ENCODE data around the gene NAXE. TPM values are rescaled to one million over a fixed set of nuclear protein-coding genes. Genes with fewer than 3 reads are reported as not detected.
"Not testable (repeated sequence)": the region's sequence is repeated elsewhere in the genome, so short reads cannot be mapped to it uniquely, and the experiment has no call there.

The NAXE gene
- total RNA-seq, 1 donor from 2014 or later, result 85.3 TPM

DNA sequence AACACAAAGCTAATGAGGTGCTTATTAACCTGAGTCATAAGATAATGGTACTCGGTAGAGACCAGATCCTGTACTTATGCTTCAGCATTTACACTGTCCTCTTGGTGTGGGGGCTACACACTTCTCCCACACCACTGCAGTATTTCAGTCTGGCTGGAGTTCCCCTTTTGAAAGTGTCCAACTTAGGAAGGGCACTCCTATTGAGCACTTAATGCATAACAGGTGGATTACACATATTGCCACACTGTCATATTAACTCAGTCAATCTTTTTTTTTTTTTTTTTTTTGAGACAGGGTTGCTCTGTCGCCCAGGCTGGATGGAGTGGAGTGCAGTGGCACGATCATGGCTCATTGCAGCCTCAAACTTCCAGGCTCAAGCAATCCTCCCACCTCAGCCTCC lies 8.2 kb downstream of the NAXE start:
- H3K27ac ChIP-seq, result no peak overlapping the region
- DNase-seq (ENCODE audit: low spot score in 2 of 2), result no peak
- TF ChIP-seq, protein P1, sequence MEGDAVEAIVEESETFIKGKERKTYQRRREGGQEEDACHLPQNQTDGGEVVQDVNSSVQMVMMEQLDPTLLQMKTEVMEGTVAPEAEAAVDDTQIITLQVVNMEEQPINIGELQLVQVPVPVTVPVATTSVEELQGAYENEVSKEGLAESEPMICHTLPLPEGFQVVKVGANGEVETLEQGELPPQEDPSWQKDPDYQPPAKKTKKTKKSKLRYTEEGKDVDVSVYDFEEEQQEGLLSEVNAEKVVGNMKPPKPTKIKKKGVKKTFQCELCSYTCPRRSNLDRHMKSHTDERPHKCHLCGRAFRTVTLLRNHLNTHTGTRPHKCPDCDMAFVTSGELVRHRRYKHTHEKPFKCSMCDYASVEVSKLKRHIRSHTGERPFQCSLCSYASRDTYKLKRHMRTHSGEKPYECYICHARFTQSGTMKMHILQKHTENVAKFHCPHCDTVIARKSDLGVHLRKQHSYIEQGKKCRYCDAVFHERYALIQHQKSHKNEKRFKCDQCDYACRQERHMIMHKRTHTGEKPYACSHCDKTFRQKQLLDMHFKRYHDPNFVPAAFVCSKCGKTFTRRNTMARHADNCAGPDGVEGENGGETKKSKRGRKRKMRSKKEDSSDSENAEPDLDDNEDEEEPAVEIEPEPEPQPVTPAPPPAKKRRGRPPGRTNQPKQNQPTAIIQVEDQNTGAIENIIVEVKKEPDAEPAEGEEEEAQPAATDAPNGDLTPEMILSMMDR (IDR thresholded peaks at IDR 0.05), result no peak
- no peaks in the 10 kb centered on the region for H3K27me3 ChIP-seq
- H3K9me3 ChIP-seq, result no peaks in the 10 kb centered on the region
- H3K4me1 ChIP-seq, result peaks cover 6 to 13% of the 10 kb centered on the region in 2 donors
- no peak overlapping the region for H3K4me3 ChIP-seq
- intact Hi-C loops (cut with DNase I), result loop anchor here (2.0 kb wide), 1 partner anchor 143 kb away; no protein-coding TSS in a partner anchor
- H3K36me3 ChIP-seq, result peaks cover 0 to 32% of the 10 kb centered on the region in 2 donors

GRCh38 chr1:156600733-156601121 lies 9.2 kb downstream of the NAXE start:
- intact Hi-C loops (cut with DNase I), result loop anchor here (2.0 kb wide), 1 partner anchor 144 kb away; no protein-coding TSS in a partner anchor
- Histone ChIP-seq H3K4me1 (peaks cover 6 to 13% of the 10 kb centered on the region in 2 donors), H3K36me3 (peaks cover 0 to 25% of the 10 kb centered on the region in 2 donors), H3K9me3 (no peaks in the 10 kb centered on the region), H3K4me3 (peak overlapping the region; percentile 66 to 83), H3K27me3 (no peaks in the 10 kb centered on the region), H3K27ac (peak overlapping the region; percentile 77 to 83)
- DNase-seq (ENCODE audit: low spot score in 2 of 2), result no peak
- TF ChIP-seq, protein P1 (IDR thresholded peaks at IDR 0.05), result no peak

- Histone ChIP-seq H3K4me1 (peaks cover 6 to 13% of the 10 kb centered on the region in 2 donors), H3K4me3 (peak within 1 kb of the TSS; percentile 66 to 83), H3K36me3 (peaks cover 0 to 20% of the 10 kb centered on the region in 2 donors), H3K9me3 (no peaks in the 10 kb centered on the region), H3K27ac (peak within 1 kb of the TSS; percentile 77 to 83), H3K27me3 (no peaks in the 10 kb centered on the region)
- DNase-seq (ENCODE audit: low spot score in 2 of 2), result peak; percentile 36 to 91
- TF ChIP-seq, protein P1 (IDR thresholded peaks at IDR 0.05), result peak in 1 of 3 experiments; percentile 12
- intact Hi-C loops (cut with DNase I), result loop anchor here (2.0 kb wide), 1 partner anchor 144 kb away; no protein-coding TSS in a partner anchor
Measured at GRCh38 chr1:156601122-156601830, 9.7 kb downstream of the NAXE start, which contains the start of gene GPATCH4. Gene GPATCH4, minus strand, starts transcription at chr1:156601479.

GRCh38 chr1:156601892-156602291 lies 10.3 kb downstream of the NAXE start:
- intact Hi-C loops (cut with DNase I), result loop anchor here (2.0 kb wide), 1 partner anchor 145 kb away; no protein-coding TSS in a partner anchor
- DNase-seq (ENCODE audit: low spot score in 2 of 2), result no peak

DNA sequence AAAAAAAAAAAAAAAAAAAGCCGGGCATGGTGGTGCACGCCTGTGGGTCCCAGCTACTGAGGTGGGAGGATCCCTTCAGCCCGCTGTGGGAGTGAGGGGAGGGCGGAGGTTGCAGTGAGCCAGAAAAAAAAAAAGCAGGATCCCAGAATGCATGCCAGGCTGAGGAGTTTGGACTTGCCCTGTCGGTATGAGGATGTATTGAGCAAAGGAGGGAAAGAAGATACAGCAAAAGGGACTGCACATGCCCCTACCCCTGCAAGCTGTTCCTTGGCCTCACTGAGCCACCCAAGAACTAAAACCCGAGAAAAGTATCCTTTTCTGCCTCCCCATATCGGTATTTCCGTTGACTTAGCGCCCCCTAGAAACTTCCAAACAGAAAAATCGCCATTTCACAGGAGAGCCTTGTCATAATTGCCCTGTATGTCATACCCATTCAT lies 11.0 kb downstream of the NAXE start:
- intact Hi-C loops (cut with DNase I), result no loop called here
- TF ChIP-seq, protein P1 (IDR thresholded peaks at IDR 0.05), result peak in 2 of 3 experiments; percentile 17 to 32
- DNase-seq (ENCODE audit: low spot score in 2 of 2), result no peak
- Histone ChIP-seq H3K9me3 (no peaks in the 10 kb centered on the region), H3K4me1 (peaks cover 6 to 13% of the 10 kb centered on the region in 2 donors), H3K4me3 (no peak overlapping the region), H3K36me3 (peaks cover 0 to 7% of the 10 kb centered on the region in 2 donors), H3K27me3 (no peaks in the 10 kb centered on the region), H3K27ac (no peak overlapping the region)

More at GRCh38 chr1:156601892-156602291, 10.3 kb downstream of the NAXE start:
- TF ChIP-seq, protein P1 (IDR thresholded peaks at IDR 0.05), result no peak
- H3K27me3 ChIP-seq, result no peaks in the 10 kb centered on the region
- peak overlapping the region; percentile 77 to 83 for H3K27ac ChIP-seq
- H3K4me1 ChIP-seq, result peaks cover 6 to 13% of the 10 kb centered on the region in 2 donors
- peak overlapping the region; percentile 66 to 83 for H3K4me3 ChIP-seq
- H3K9me3 ChIP-seq, result no peaks in the 10 kb centered on the region
- peaks cover 0 to 14% of the 10 kb centered on the region in 2 donors for H3K36me3 ChIP-seq

- H3K9me3 ChIP-seq; DNase-seq (ENCODE audit: low spot score in 2 of 2); H3K36me3 ChIP-seq; H3K27ac ChIP-seq; H3K4me1 ChIP-seq; H3K4me3 ChIP-seq; intact Hi-C loops (cut with DNase I); H3K27me3 ChIP-seq: not testable (repeated sequence)
Measured at GRCh38 chr1:156607344-156607743, 15.8 kb downstream of the NAXE start.
